HCT116 (cell line): ENCODE data around the gene GNGT1. TPM values are rescaled to one million over a fixed set of nuclear protein-coding genes. Genes with fewer than 3 reads are reported as not detected.

Source experiments
- ATAC-seq: fragments of 200-7000 bp; cut with Tn5 transposase; 2 replicates; pipeline ENCODE4 v1.9.1; 2020; ENCODE audit warnings: mild to moderate bottlenecking, moderate library complexity
- BruUV-seq: library from RNA; stranded (reverse); fragments of 400-500 nt; replicated peaks from 2 replicates; lab custom pipeline; 2021; lab: Mats Ljungman, UMichigan
- CTCF ChIA-PET: fragments of 300-600 bp; sonication (Branson Sonifier 250); formaldehyde crosslinking; loops from one replicate; lab custom pipeline; 2021; ENCODE audit warnings: antibody characterized with exemption; lab: Charles Lee
- POLR2A ChIA-PET: fragments of 300-600, 350-600 bp; sonication (Branson Sonifier 250); formaldehyde crosslinking; loops from one replicate; lab custom pipeline; 2021; ENCODE audit warnings: antibody characterized with exemption; lab: Charles Lee
- RAD21 ChIA-PET, 2 experiments: fragments of 300-600 bp; sonication (Branson Sonifier 250); formaldehyde crosslinking; loops; one replicate each; lab custom pipeline; 2023; ENCODE audit warnings: low total read pairs in 2 of 2; ENCODE audit not compliant: uncharacterized antibody in 2 of 2, unreplicated experiment in 2 of 2, low non-redundant PET in 1 of 2; lab: Charles Lee
- DNase-seq: peaks from one replicate; pipeline ENCODE4 v3.0.0-alpha.2; 2010; ENCODE audit warnings: low read depth, low spot score
- H2AFZ ChIP-seq: fragments of 200-600 bp; shearing (Covaris generic), sonication (generic); 2 replicates; pipeline ENCODE4 v1.6.1; 2017; ENCODE audit warnings: low read depth, mixed run types, mixed read lengths, antibody characterized with exemption, low read length; ENCODE audit not compliant: poor library complexity, severe bottlenecking
- H3K27ac ChIP-seq: 2 replicates; pipeline ENCODE4 v1.5.1; 2012; ENCODE audit warnings: low read depth, low read length
- H3K27me3 ChIP-seq: fragments of 200-600 bp; sonication (generic); 2 replicates; pipeline ENCODE4 v1.6.1; 2016; ENCODE audit warnings: mixed run types, low read length, mixed read lengths; ENCODE audit not compliant: insufficient read depth
- H3K36me3 ChIP-seq, 2 experiments: fragments of 200-500 bp in 1 of 2; fragments of 200-600 bp in 1 of 2; sonication (Bioruptor generic) in 1 of 2; sonication (generic) in 1 of 2; 2 replicates each; pipeline versions ENCODE4 v1.5.1 to v1.6.1; 2014 to 2016; ENCODE audit warnings: low read length in 2 of 2, inconsistent platforms in 1 of 2, mixed read lengths in 1 of 2, mixed run types in 1 of 2; ENCODE audit not compliant: insufficient read depth in 2 of 2, control insufficient read depth in 1 of 2
- H3K4me1 ChIP-seq, 2 experiments: fragments of 200-600 bp in 1 of 2; sonication (generic) in 1 of 2; 2 replicates each; pipeline versions ENCODE4 v1.5.1 to v1.6.1; 2012 to 2017; ENCODE audit warnings: low read length in 2 of 2, inconsistent platforms in 1 of 2, mild to moderate bottlenecking in 1 of 2, mixed read lengths in 1 of 2, mixed run types in 1 of 2, moderate library complexity in 1 of 2; ENCODE audit not compliant: insufficient read depth in 2 of 2, control insufficient read depth in 1 of 2
- H3K4me2 ChIP-seq: fragments of 200-600 bp; sonication (generic); 2 replicates; pipeline ENCODE4 v1.6.1; 2017; ENCODE audit warnings: mixed run types, low read length, mixed read lengths
- H3K4me3 ChIP-seq, 2 experiments: fragments of 200-600 bp in 1 of 2; sonication (generic) in 1 of 2; replicated peaks in 1 of 2; 2 replicates each; pipeline ENCODE4 v1.5.1; 2011 to 2016; ENCODE audit warnings: low read length in 2 of 2, control low read depth in 1 of 2, low read depth in 1 of 2, mild to moderate bottlenecking in 1 of 2, mixed read lengths in 1 of 2, mixed run types in 1 of 2
- H3K79me2 ChIP-seq: fragments of 200-600 bp; sonication (generic); 2 replicates; pipeline ENCODE4 v1.6.1; 2017; ENCODE audit warnings: mild to moderate bottlenecking, mixed run types, low read length, moderate library complexity, mixed read lengths; ENCODE audit not compliant: insufficient read depth
- H3K9ac ChIP-seq: fragments of 200-600 bp; sonication (generic); 2 replicates; pipeline ENCODE4 v1.6.1; 2016; ENCODE audit warnings: low read length, mixed read lengths
- H3K9me2 ChIP-seq: fragments of 200-600 bp; sonication (generic), shearing (Covaris generic); 2 replicates; pipeline ENCODE4 v1.6.1; 2017; ENCODE audit warnings: mixed run types, mild to moderate bottlenecking, moderate library complexity; ENCODE audit not compliant: insufficient read depth
- H3K9me3 ChIP-seq, 2 experiments: fragments of 200-500 bp in 1 of 2; fragments of 200-600 bp in 1 of 2; sonication (Bioruptor generic) in 1 of 2; sonication (generic) in 1 of 2; 2 replicates each; pipeline ENCODE4 v1.6.1; 2014 to 2017; ENCODE audit warnings: low read length in 2 of 2, mixed read lengths in 2 of 2, inconsistent platforms in 1 of 2, low read depth in 1 of 2, mild to moderate bottlenecking in 1 of 2, mixed run types in 1 of 2, moderate library complexity in 1 of 2; ENCODE audit not compliant: control insufficient read depth in 1 of 2, insufficient read depth in 1 of 2
- H4K20me1 ChIP-seq: fragments of 200-600 bp; sonication (generic), shearing (Covaris generic); 2 replicates; pipeline ENCODE4 v1.6.1; 2017; ENCODE audit warnings: mixed run types, mild to moderate bottlenecking, moderate library complexity; ENCODE audit not compliant: insufficient read depth
- CBX3 ChIP-seq: IDR thresholded peaks from 2 replicates; pipeline ENCODE4 v1.6.1; 2012; ENCODE audit warnings: low read depth
- EGR1 ChIP-seq: IDR thresholded peaks from 2 replicates; pipeline ENCODE4 v1.6.1; 2012; ENCODE audit warnings: low read depth
- ELF1 ChIP-seq: IDR thresholded peaks from 2 replicates; pipeline ENCODE4 v1.6.1; 2012; ENCODE audit warnings: low read depth, borderline replicate concordance
- FOSL1 ChIP-seq: IDR thresholded peaks from 2 replicates; pipeline ENCODE4 v1.6.1; 2012; ENCODE audit warnings: low read depth
- JUND ChIP-seq: IDR thresholded peaks from 2 replicates; pipeline ENCODE4 v1.6.1; 2012
- POLR2A ChIP-seq: IDR thresholded peaks from 2 replicates; pipeline ENCODE4 v1.7.0; 2011; ENCODE audit warnings: borderline replicate concordance; ENCODE audit not compliant: insufficient read depth, insufficient read length; ENCODE audit errors: extremely low read depth
- POLR2AphosphoS5 ChIP-seq: IDR thresholded peaks from 2 replicates; pipeline ENCODE4 v1.6.1; 2011; ENCODE audit warnings: mild to moderate bottlenecking, low read depth, low read length, moderate library complexity
- RAD21 ChIP-seq: IDR thresholded peaks from 2 replicates; pipeline ENCODE4 v1.6.1; 2012; ENCODE audit warnings: low read depth, mild to moderate bottlenecking
- SIN3A ChIP-seq: IDR thresholded peaks from 2 replicates; pipeline ENCODE4 v1.6.1; 2012; ENCODE audit warnings: low read depth
- SRF ChIP-seq: IDR thresholded peaks from 2 replicates; pipeline ENCODE4 v1.6.1; 2012; ENCODE audit warnings: low read depth
- YY1 ChIP-seq: IDR thresholded peaks from 2 replicates; pipeline ENCODE4 v1.6.1; 2011; ENCODE audit warnings: low read length, low read depth, moderate library complexity, mild to moderate bottlenecking; ENCODE audit not compliant: insufficient replicate concordance; ENCODE audit errors: extremely low read depth
- ZNF274 ChIP-seq: fragments of 200-500 bp; sonication (Bioruptor generic); IDR thresholded peaks from 2 replicates; pipeline ENCODE4 v1.6.1; 2014; ENCODE audit warnings: mild to moderate bottlenecking, low read depth, low read length, inconsistent platforms
- intact Hi-C: fragments of 100-400 bp; cut with micrococcal nuclease; formaldehyde crosslinking; loops from 2 replicates; pipeline ENCODE4 v1.10.0; 2022
- total RNA-seq: library from RNA; stranded (reverse); gene quantifications from one replicate; pipeline ENCODE4 v1.2.1, GENCODE V29; 2021; ENCODE audit not compliant: unreplicated experiment
- TF ChIP-seq, protein P1 (sequence below): IDR thresholded peaks from 2 replicates; pipeline ENCODE4 v1.6.1; 2012
- TF ChIP-seq, protein P2 (sequence below): IDR thresholded peaks from 2 replicates; pipeline ENCODE4 v1.6.1; 2011; ENCODE audit warnings: mild to moderate bottlenecking, low read length, moderate library complexity; ENCODE audit not compliant: insufficient replicate concordance; ENCODE audit errors: extremely low read depth
- TF ChIP-seq, protein P3 (sequence below): IDR thresholded peaks from 2 replicates; pipeline ENCODE4 v1.6.1; 2012
- TF ChIP-seq, protein P4 (sequence below): IDR thresholded peaks from 2 replicates; pipeline ENCODE4 v1.6.1; 2012; ENCODE audit warnings: low read depth

The GNGT1 gene
- total RNA-seq, 1 experiment from 2014 or later: 0.91 TPM

DNA sequence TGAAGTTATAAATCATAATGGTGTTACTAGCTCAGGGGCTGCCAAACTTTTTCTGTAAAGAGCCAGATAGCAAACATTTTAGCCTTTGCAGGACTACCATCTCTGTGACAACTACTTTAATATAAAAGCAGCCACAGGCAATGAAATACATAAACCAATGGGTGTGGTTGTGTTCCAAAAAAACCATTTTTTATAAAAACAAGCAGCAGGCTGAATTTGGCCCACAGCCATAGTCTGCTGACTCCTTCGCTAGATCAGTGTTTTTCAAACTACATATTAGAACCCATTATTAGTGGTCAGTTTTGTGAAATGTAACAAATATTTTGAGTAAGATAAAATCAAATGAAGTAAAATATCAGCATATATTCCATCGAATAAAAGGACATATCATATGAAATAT, 28.7 kb downstream of the GNGT1 start:
- no peaks in the 10 kb centered on the region for H3K79me2 ChIP-seq
- no peak for DNase-seq
- no peak for TF ChIP-seq YY1
- TF ChIP-seq SRF: no peak
- TF ChIP-seq, all 23 proteins: peak for 0
- ChIA-PET CTCF (no interaction called here), POLR2A (no interaction called here), RAD21 (no interaction called here)
- Histone ChIP-seq H3K9me3 (no peaks in the 10 kb centered on the region), H3K4me2 (no peak overlapping the region), H2AFZ (no peak overlapping the region), H3K27me3 (no peaks in the 10 kb centered on the region; the same call in 1 of the 2 replicates), H4K20me1 (no peaks in the 10 kb centered on the region), H3K27ac (no peak overlapping the region), H3K4me3 (no peak overlapping the region), H3K36me3 (no peaks in the 10 kb centered on the region), H3K4me1 (no peaks in the 10 kb centered on the region), H3K9me2 (no peaks in the 10 kb centered on the region), H3K9ac (no peak overlapping the region)
- no peak for ATAC-seq
- intact Hi-C loops: no loop called here
- no TSS peak for BruUV-seq

DNA sequence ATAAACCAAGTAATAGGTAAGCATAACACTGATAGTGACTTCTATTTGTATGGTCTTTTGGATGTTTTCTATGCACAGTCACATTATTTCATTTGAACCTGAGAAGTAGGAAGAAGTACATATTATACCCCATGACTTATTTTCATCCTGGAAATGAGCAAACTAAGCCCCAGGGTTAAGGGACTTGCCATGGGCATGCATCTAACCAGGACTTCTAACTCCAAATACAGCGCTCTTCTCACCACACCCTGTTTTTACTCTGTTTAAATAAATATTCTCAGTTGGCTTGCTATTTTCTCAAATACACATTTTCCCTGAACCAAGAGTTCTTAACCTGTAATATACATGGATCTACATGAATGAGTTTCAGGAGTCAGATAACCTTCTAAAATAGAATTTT, 31.5 kb downstream of the GNGT1 start:
- Histone ChIP-seq H2AFZ (no peak overlapping the region), H3K36me3 (no peaks in the 10 kb centered on the region), H3K4me3 (no peak overlapping the region), H3K9ac (no peak overlapping the region), H3K79me2 (no peaks in the 10 kb centered on the region), H3K4me2 (no peak overlapping the region), H3K9me3 (no peaks in the 10 kb centered on the region), H3K9me2 (no peaks in the 10 kb centered on the region), H3K4me1 (no peaks in the 10 kb centered on the region), H3K27ac (no peak overlapping the region), H3K27me3 (no peaks in the 10 kb centered on the region; the same call in 1 of the 2 replicates), H4K20me1 (no peaks in the 10 kb centered on the region)
- no TSS peak for BruUV-seq
- ChIA-PET CTCF (no interaction called here), POLR2A (no interaction called here), RAD21 (no interaction called here)
- ATAC-seq (no peak), DNase-seq (no peak)
- intact Hi-C loops: no loop called here
- TF ChIP-seq JUND (no peak), EGR1 (no peak), POLR2AphosphoS5 (no peak), CBX3 (no peak), SIN3A (no peak), POLR2A (no peak), FOSL1 (no peak), ELF1 (no peak), ZNF274 (no peak), SRF (no peak), YY1 (no peak), RAD21 (no peak)
- TF ChIP-seq, protein P1, sequence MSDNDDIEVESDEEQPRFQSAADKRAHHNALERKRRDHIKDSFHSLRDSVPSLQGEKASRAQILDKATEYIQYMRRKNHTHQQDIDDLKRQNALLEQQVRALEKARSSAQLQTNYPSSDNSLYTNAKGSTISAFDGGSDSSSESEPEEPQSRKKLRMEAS: no peak
- TF ChIP-seq, protein P2, sequence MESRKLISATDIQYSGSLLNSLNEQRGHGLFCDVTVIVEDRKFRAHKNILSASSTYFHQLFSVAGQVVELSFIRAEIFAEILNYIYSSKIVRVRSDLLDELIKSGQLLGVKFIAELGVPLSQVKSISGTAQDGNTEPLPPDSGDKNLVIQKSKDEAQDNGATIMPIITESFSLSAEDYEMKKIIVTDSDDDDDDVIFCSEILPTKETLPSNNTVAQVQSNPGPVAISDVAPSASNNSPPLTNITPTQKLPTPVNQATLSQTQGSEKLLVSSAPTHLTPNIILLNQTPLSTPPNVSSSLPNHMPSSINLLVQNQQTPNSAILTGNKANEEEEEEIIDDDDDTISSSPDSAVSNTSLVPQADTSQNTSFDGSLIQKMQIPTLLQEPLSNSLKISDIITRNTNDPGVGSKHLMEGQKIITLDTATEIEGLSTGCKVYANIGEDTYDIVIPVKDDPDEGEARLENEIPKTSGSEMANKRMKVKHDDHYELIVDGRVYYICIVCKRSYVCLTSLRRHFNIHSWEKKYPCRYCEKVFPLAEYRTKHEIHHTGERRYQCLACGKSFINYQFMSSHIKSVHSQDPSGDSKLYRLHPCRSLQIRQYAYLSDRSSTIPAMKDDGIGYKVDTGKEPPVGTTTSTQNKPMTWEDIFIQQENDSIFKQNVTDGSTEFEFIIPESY: no peak
- TF ChIP-seq, protein P3, sequence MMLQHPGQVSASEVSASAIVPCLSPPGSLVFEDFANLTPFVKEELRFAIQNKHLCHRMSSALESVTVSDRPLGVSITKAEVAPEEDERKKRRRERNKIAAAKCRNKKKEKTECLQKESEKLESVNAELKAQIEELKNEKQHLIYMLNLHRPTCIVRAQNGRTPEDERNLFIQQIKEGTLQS: no peak
- TF ChIP-seq, protein P4, sequence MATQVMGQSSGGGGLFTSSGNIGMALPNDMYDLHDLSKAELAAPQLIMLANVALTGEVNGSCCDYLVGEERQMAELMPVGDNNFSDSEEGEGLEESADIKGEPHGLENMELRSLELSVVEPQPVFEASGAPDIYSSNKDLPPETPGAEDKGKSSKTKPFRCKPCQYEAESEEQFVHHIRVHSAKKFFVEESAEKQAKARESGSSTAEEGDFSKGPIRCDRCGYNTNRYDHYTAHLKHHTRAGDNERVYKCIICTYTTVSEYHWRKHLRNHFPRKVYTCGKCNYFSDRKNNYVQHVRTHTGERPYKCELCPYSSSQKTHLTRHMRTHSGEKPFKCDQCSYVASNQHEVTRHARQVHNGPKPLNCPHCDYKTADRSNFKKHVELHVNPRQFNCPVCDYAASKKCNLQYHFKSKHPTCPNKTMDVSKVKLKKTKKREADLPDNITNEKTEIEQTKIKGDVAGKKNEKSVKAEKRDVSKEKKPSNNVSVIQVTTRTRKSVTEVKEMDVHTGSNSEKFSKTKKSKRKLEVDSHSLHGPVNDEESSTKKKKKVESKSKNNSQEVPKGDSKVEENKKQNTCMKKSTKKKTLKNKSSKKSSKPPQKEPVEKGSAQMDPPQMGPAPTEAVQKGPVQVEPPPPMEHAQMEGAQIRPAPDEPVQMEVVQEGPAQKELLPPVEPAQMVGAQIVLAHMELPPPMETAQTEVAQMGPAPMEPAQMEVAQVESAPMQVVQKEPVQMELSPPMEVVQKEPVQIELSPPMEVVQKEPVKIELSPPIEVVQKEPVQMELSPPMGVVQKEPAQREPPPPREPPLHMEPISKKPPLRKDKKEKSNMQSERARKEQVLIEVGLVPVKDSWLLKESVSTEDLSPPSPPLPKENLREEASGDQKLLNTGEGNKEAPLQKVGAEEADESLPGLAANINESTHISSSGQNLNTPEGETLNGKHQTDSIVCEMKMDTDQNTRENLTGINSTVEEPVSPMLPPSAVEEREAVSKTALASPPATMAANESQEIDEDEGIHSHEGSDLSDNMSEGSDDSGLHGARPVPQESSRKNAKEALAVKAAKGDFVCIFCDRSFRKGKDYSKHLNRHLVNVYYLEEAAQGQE: no peak
